ENCODE measurements around the gene DNAL4. TPM values are rescaled to one million over a fixed set of nuclear protein-coding genes. Genes with fewer than 3 reads are reported as not detected.

Gene DNAL4
- total and polyA plus RNA-seq, 2 of the 4 experiments (the other 2 are of a cell fraction) = 6.1 to 12.1 TPM

GRCh38 chr22:38841635-38842034, 47.7 kb upstream of the DNAL4 start:
- Histone ChIP-seq H3K18ac (ENCODE audit: low read depth, low read length) (no peak overlapping the region), H3K4me1 (ENCODE audit: control insufficient read depth, insufficient read depth, low read length) (no peaks in the 10 kb centered on the region), H3K56ac (ENCODE audit: extremely low read depth, insufficient read depth, low read length) (no peak overlapping the region), H3K27ac (ENCODE audit: insufficient read depth, low read length) (no peak overlapping the region), H2BK20ac (ENCODE audit: low read depth, low read length) (no peak overlapping the region), H3K4me2 (ENCODE audit: low read depth, low read length) (no peak overlapping the region), H3K4ac (ENCODE audit: low read depth, low read length) (no peak overlapping the region), H3K36me3 (ENCODE audit: control insufficient read depth, insufficient read depth, low read length) (no peaks in the 10 kb centered on the region), H3K79me1 (ENCODE audit: low read depth in 1 of 2, low read length in 2 of 2) (no peaks in the 10 kb centered on the region), H3K9me1 (ENCODE audit: insufficient read depth, low read length) (no peaks in the 10 kb centered on the region), H4K5ac (ENCODE audit: low read depth, low read length) (no peak overlapping the region), H4K91ac (ENCODE audit: insufficient read depth, low read depth, low read length) (no peak overlapping the region), H4K20me1 (ENCODE audit: insufficient read depth, low read length) (no peaks in the 10 kb centered on the region), H2AK5ac (ENCODE audit: low read depth, low read length) (no peak overlapping the region), H3K23ac (ENCODE audit: low read depth, low read length) (no peak overlapping the region), H3K4me3 (ENCODE audit: insufficient read depth, low read depth, low read length) (no peak overlapping the region), H2AK9ac (replicated peaks; ENCODE audit: low read depth, low read length, poor library complexity) (no peak overlapping the region), H3K27me3 (ENCODE audit: control insufficient read depth, insufficient read depth, low read length) (peaks cover 25% of the 10 kb centered on the region), H2BK5ac (ENCODE audit: low read depth, low read length, poor library complexity, severe bottlenecking) (no peak overlapping the region), H3K9ac (ENCODE audit: low read depth, low read length) (no peak overlapping the region), H2AFZ (replicated peaks; ENCODE audit: low read length, poor library complexity) (no peak overlapping the region), H3K9me3 (ENCODE audit: control insufficient read depth, insufficient read depth, low read length) (no peaks in the 10 kb centered on the region), H4K8ac (ENCODE audit: low read depth in 2 of 2, low read length in 2 of 2) (no peak overlapping the region), H2BK120ac (ENCODE audit: low read depth, low read length) (no peak overlapping the region), H2BK15ac (ENCODE audit: low read depth, low read length) (no peak overlapping the region), H3K14ac (replicated peaks; ENCODE audit: low read depth, low read length) (no peak overlapping the region)
- CTCF ChIA-PET = interaction anchor here (1.1 kb wide), 1 partner anchor 73 kb away, joined by 4 read pairs; no protein-coding TSS in a partner anchor
- TF ChIP-seq SMC3 (IDR thresholded peaks at IDR 0.05; ENCODE audit: low read depth, low read length) = no peak
- TF ChIP-seq POLR2A (IDR thresholded peaks at IDR 0.05; ENCODE audit: low read depth, low read length) = no peak
- TF ChIP-seq RCOR1 (IDR thresholded peaks at IDR 0.05; ENCODE audit: insufficient replicate concordance, low read length) = no peak
- no peak for TF ChIP-seq BHLHE40 (IDR thresholded peaks at IDR 0.05; ENCODE audit: low read depth, low read length)
- TF ChIP-seq RFX5 (IDR thresholded peaks at IDR 0.05; ENCODE audit: low read depth, low read length) = no peak
- TF ChIP-seq RAD21 (IDR thresholded peaks at IDR 0.05; ENCODE audit: low read length) = no peak
- TF ChIP-seq MAZ (IDR thresholded peaks at IDR 0.05; ENCODE audit: borderline replicate concordance, low read depth, low read length) = no peak
- no peak for TF ChIP-seq CTCF (conservative IDR thresholded peaks at IDR 0.05; ENCODE audit: low read depth, low read length)
- TF ChIP-seq FOS (IDR thresholded peaks at IDR 0.05; ENCODE audit: low read depth, low read length) = no peak
- no peak for TF ChIP-seq ELK1 (IDR thresholded peaks at IDR 0.05; ENCODE audit: borderline replicate concordance, low read depth, low read length)
- TF ChIP-seq MXI1 (IDR thresholded peaks at IDR 0.05; ENCODE audit: borderline replicate concordance, low read depth, low read length) = no peak
- no peak for TF ChIP-seq CEBPB (IDR thresholded peaks at IDR 0.05; ENCODE audit: low read depth, low read length)
- no peak for TF ChIP-seq MAFK (IDR thresholded peaks at IDR 0.05; ENCODE audit: low read depth, low read length)
- BruUV-seq (replicated peaks) = no TSS peak
- POLR2A ChIA-PET (ENCODE audit: unreplicated experiment) = no interaction called here
- no peak for DNase-seq
- no peak for ATAC-seq (ENCODE audit: low read depth)
- 80% methylated on average over 1 of the region's 5 CpGs; no CpG with 5 or more reads in 1 of the 2 experiments for WGBS, 2 experiments (ENCODE audit: extremely low coverage in 2 of 2, insufficient read length in 1 of 2)
- in situ Hi-C loops (cut with MboI; ENCODE audit: low sequenced_read_pairs) (no loop called here), intact Hi-C loops (cut with micrococcal nuclease) (loop anchor here (5.0 kb wide), 1 partner anchor 54 kb away; no protein-coding TSS in a partner anchor), dilution Hi-C loops (cut with HindIII; ENCODE audit: low sequenced_read_pairs, unreplicated experiment) (no loop called here)
